GM23338 (cell line): ENCODE data around the gene LRBA. TPM values are rescaled to one million over a fixed set of nuclear protein-coding genes. Genes with fewer than 3 reads are reported as not detected.

Source experiments
- ATAC-seq: fragments of 200-7000 bp; cut with Tn5 transposase; 3 replicates; pipeline ENCODE4 v1.9.1; 2020
- DNase-seq: peaks from one replicate; pipeline ENCODE4 v3.0.0-alpha.2; 2015; ENCODE audit warnings: low spot score
- H2AFZ ChIP-seq: fragments of 200-600 bp; sonication (generic); 2 replicates; pipeline ENCODE4 v1.8.0; 2016; ENCODE audit warnings: antibody characterized with exemption, mild to moderate bottlenecking, moderate library complexity
- H3F3A ChIP-seq: fragments of 200-600 bp; sonication (generic); replicated peaks from 2 replicates; pipeline ENCODE4 v1.8.0; 2017; ENCODE audit warnings: antibody characterized with exemption, mixed run types, low read depth
- H3K27ac ChIP-seq: fragments of 200-600 bp; sonication (generic); 2 replicates; pipeline ENCODE4 v1.6.1; 2016; ENCODE audit warnings: low read depth
- H3K27me3 ChIP-seq: fragments of 200-600 bp; sonication (generic); 2 replicates; pipeline ENCODE4 v1.8.0; 2016; ENCODE audit warnings: mild to moderate bottlenecking, mixed run types, moderate library complexity; ENCODE audit not compliant: insufficient read depth
- H3K36me3 ChIP-seq: fragments of 200-600 bp; sonication (generic); 2 replicates; pipeline ENCODE4 v1.8.0; 2016; ENCODE audit warnings: mild to moderate bottlenecking; ENCODE audit not compliant: insufficient read depth
- H3K4me1 ChIP-seq: fragments of 200-600 bp; sonication (generic); 2 replicates; pipeline ENCODE4 v1.8.0; 2016; ENCODE audit warnings: mild to moderate bottlenecking, moderate library complexity; ENCODE audit not compliant: insufficient read depth
- H3K4me2 ChIP-seq: fragments of 200-600 bp; sonication (generic); 2 replicates; pipeline ENCODE4 v1.7.1; 2017; ENCODE audit warnings: mixed run types
- H3K4me3 ChIP-seq: fragments of 200-600 bp; sonication (generic); 2 replicates; pipeline ENCODE4 v1.6.1; 2016; ENCODE audit warnings: mixed run types
- H3K79me2 ChIP-seq: fragments of 200-600 bp; sonication (generic); replicated peaks from 2 replicates; pipeline ENCODE4 v1.8.0; 2017; ENCODE audit warnings: mild to moderate bottlenecking; ENCODE audit not compliant: insufficient read depth
- H3K9me2 ChIP-seq: fragments of 200-600 bp; sonication (generic); 2 replicates; pipeline ENCODE4 v1.8.0; 2017; ENCODE audit not compliant: insufficient read depth
- H4K20me1 ChIP-seq: fragments of 200-600 bp; sonication (generic); replicated peaks from 2 replicates; pipeline ENCODE4 v1.8.0; 2017; ENCODE audit warnings: mild to moderate bottlenecking; ENCODE audit not compliant: insufficient read depth
- H3K27ac Mint-ChIP-seq: 2 replicates; pipeline ENCODE4 v1.8.0; 2020; ENCODE audit warnings: inconsistent platforms, mild to moderate bottlenecking, moderate library complexity, mixed read lengths
- H3K27me3 Mint-ChIP-seq: 3 replicates; pipeline ENCODE4 v1.8.0; 2022; ENCODE audit warnings: low read depth, mild to moderate bottlenecking, moderate library complexity, mixed read lengths, inconsistent platforms; ENCODE audit not compliant: insufficient read depth, poor library complexity
- H3K36me3 Mint-ChIP-seq: 3 replicates; pipeline ENCODE4 v1.8.0; 2021; ENCODE audit warnings: low read depth, mild to moderate bottlenecking, inconsistent platforms, moderate library complexity, mixed read lengths
- H3K4me1 Mint-ChIP-seq: 3 replicates; pipeline ENCODE4 v1.8.0; 2020; ENCODE audit warnings: mild to moderate bottlenecking, inconsistent platforms, mixed read lengths
- H3K4me3 Mint-ChIP-seq: 3 replicates; pipeline ENCODE4 v1.8.0; 2021; ENCODE audit warnings: moderate library complexity, mild to moderate bottlenecking, inconsistent platforms, mixed read lengths
- H3K9me3 Mint-ChIP-seq: 3 replicates; pipeline ENCODE4 v1.8.0; 2020; ENCODE audit warnings: moderate library complexity, mild to moderate bottlenecking, inconsistent platforms, mixed read lengths
- CREB1 ChIP-seq: fragments of 250-450 bp; sonication (Bioruptor Pico); IDR thresholded peaks from 2 replicates; pipeline ENCODE4 v1.5.0; 2020; ENCODE audit warnings: low read depth, mild to moderate bottlenecking, moderate library complexity
- EZH2 ChIP-seq: fragments of 200-600 bp; sonication (generic); IDR thresholded peaks from one replicate; pipeline ENCODE4 v1.8.0; 2017; ENCODE audit warnings: antibody characterized with exemption, mild to moderate bottlenecking, low read depth; ENCODE audit not compliant: unreplicated experiment
- EZH2phosphoT487 ChIP-seq: fragments of 200-600 bp; sonication (generic); IDR thresholded peaks from one replicate; pipeline ENCODE4 v1.8.1; 2018; ENCODE audit warnings: antibody characterized with exemption; ENCODE audit not compliant: unreplicated experiment
- NANOG ChIP-seq: IDR thresholded peaks from 2 replicates; pipeline ENCODE4 v1.6.1; 2016; ENCODE audit warnings: antibody characterized with exemption, borderline replicate concordance
- POLR2AphosphoS5 ChIP-seq: IDR thresholded peaks from 2 replicates; pipeline ENCODE4 v1.6.1; 2016; ENCODE audit warnings: antibody characterized with exemption, low read depth
- polyA plus RNA-seq: library from polyadenylated mRNA; unstranded; fragments of >200 nt; fragmentation: Nextera tagmentation; extraction: Ambion mirVana; gene quantifications from 2 replicates; pipeline ENCODE4 v1.2.1, GENCODE V29; 2016
- total RNA-seq: library from RNA; depleted of rRNA; stranded (reverse); fragments of >200 nt; shearing (Covaris generic); gene quantifications from 2 replicates; pipeline ENCODE4 v1.2.3, GENCODE V29; 2014
- TF ChIP-seq, protein P1 (sequence below), 2 experiments: fragments of 200-600 bp in 1 of 2; sonication (generic) in 1 of 2; conservative IDR thresholded peaks; 2 replicates each; pipeline versions ENCODE4 v1.5.1 to v1.6.1; 2016 to 2017; ENCODE audit warnings: antibody characterized with exemption in 2 of 2, low read depth in 2 of 2, mild to moderate bottlenecking in 2 of 2, moderate library complexity in 1 of 2
- TF ChIP-seq, protein P2 (sequence below): IDR thresholded peaks from 2 replicates; pipeline ENCODE4 v1.6.1; 2016; ENCODE audit warnings: antibody characterized with exemption
- TF ChIP-seq, protein P3 (sequence below): fragments of 250-450 bp; sonication (Bioruptor Pico); IDR thresholded peaks from 2 replicates; pipeline ENCODE4 v1.5.0; 2020; ENCODE audit warnings: mild to moderate bottlenecking, moderate library complexity

The LRBA gene
- total and polyA plus RNA-seq, 2 experiments from 2014 or later = 23.3 to 126 TPM

DNA sequence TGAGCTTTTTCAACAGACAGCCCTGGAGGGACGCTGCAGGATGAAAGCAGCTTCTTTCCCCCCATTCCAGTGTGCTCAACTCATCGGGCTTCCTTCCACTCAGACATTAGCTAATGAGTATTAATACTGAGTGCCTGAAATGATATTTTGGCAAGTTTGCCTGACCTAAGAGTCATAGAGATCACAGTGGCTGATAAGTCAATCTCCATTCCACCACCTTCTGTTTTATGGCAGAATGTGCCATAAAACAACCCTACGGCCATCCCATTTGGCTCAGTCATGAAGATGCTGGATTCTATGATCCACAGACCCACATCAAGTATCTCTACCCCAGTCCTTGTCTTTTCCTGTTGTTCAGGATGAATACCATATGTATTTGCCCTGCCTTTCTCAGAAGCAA is 481.4 kb downstream of the LRBA start:
- TF ChIP-seq CREB1 (CRISPR knock-in tag) (no peak), NANOG (no peak), EZH2phosphoT487 (no peak), EZH2 (no peak), POLR2AphosphoS5 (no peak)
- TF ChIP-seq, protein P1, sequence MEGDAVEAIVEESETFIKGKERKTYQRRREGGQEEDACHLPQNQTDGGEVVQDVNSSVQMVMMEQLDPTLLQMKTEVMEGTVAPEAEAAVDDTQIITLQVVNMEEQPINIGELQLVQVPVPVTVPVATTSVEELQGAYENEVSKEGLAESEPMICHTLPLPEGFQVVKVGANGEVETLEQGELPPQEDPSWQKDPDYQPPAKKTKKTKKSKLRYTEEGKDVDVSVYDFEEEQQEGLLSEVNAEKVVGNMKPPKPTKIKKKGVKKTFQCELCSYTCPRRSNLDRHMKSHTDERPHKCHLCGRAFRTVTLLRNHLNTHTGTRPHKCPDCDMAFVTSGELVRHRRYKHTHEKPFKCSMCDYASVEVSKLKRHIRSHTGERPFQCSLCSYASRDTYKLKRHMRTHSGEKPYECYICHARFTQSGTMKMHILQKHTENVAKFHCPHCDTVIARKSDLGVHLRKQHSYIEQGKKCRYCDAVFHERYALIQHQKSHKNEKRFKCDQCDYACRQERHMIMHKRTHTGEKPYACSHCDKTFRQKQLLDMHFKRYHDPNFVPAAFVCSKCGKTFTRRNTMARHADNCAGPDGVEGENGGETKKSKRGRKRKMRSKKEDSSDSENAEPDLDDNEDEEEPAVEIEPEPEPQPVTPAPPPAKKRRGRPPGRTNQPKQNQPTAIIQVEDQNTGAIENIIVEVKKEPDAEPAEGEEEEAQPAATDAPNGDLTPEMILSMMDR (conservative IDR thresholded peaks at IDR 0.05; ENCODE audit: low read depth in 2 of 2) = no peak
- TF ChIP-seq, protein P2, sequence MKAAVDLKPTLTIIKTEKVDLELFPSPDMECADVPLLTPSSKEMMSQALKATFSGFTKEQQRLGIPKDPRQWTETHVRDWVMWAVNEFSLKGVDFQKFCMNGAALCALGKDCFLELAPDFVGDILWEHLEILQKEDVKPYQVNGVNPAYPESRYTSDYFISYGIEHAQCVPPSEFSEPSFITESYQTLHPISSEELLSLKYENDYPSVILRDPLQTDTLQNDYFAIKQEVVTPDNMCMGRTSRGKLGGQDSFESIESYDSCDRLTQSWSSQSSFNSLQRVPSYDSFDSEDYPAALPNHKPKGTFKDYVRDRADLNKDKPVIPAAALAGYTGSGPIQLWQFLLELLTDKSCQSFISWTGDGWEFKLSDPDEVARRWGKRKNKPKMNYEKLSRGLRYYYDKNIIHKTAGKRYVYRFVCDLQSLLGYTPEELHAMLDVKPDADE = no peak
- TF ChIP-seq, protein P3, sequence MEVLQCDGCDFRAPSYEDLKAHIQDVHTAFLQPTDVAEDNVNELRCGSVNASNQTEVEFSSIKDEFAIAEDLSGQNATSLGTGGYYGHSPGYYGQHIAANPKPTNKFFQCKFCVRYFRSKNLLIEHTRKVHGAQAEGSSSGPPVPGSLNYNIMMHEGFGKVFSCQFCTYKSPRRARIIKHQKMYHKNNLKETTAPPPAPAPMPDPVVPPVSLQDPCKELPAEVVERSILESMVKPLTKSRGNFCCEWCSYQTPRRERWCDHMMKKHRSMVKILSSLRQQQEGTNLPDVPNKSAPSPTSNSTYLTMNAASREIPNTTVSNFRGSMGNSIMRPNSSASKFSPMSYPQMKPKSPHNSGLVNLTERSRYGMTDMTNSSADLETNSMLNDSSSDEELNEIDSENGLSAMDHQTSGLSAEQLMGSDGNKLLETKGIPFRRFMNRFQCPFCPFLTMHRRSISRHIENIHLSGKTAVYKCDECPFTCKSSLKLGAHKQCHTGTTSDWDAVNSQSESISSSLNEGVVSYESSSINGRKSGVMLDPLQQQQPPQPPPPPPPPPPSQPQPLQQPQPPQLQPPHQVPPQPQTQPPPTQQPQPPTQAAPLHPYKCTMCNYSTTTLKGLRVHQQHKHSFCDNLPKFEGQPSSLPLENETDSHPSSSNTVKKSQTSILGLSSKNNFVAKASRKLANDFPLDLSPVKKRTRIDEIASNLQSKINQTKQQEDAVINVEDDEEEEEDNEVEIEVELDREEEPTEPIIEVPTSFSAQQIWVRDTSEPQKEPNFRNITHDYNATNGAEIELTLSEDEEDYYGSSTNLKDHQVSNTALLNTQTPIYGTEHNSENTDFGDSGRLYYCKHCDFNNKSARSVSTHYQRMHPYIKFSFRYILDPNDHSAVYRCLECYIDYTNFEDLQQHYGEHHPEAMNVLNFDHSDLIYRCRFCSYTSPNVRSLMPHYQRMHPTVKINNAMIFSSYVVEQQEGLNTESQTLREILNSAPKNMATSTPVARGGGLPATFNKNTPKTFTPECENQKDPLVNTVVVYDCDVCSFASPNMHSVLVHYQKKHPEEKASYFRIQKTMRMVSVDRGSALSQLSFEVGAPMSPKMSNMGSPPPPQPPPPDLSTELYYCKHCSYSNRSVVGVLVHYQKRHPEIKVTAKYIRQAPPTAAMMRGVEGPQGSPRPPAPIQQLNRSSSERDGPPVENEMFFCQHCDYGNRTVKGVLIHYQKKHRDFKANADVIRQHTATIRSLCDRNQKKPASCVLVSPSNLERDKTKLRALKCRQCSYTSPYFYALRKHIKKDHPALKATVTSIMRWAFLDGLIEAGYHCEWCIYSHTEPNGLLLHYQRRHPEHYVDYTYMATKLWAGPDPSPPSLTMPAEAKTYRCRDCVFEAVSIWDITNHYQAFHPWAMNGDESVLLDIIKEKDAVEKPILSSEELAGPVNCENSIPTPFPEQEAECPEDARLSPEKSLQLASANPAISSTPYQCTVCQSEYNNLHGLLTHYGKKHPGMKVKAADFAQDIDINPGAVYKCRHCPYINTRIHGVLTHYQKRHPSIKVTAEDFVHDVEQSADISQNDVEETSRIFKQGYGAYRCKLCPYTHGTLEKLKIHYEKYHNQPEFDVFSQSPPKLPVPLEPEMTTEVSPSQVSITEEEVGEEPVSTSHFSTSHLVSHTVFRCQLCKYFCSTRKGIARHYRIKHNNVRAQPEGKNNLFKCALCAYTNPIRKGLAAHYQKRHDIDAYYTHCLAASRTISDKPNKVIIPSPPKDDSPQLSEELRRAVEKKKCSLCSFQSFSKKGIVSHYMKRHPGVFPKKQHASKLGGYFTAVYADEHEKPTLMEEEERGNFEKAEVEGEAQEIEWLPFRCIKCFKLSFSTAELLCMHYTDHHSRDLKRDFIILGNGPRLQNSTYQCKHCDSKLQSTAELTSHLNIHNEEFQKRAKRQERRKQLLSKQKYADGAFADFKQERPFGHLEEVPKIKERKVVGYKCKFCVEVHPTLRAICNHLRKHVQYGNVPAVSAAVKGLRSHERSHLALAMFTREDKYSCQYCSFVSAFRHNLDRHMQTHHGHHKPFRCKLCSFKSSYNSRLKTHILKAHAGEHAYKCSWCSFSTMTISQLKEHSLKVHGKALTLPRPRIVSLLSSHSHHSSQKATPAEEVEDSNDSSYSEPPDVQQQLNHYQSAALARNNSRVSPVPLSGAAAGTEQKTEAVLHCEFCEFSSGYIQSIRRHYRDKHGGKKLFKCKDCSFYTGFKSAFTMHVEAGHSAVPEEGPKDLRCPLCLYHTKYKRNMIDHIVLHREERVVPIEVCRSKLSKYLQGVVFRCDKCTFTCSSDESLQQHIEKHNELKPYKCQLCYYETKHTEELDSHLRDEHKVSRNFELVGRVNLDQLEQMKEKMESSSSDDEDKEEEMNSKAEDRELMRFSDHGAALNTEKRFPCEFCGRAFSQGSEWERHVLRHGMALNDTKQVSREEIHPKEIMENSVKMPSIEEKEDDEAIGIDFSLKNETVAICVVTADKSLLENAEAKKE = no peak
- Histone ChIP-seq H2AFZ (no peak overlapping the region), H3K27me3 (no peaks in the 10 kb centered on the region), H3K27ac (no peak overlapping the region), H3K4me3 (no peak overlapping the region), H3K4me1 (0 out of 2 replicates have a peak, but pooled peaks cover 3% of the 10 kb centered on the region), H3K9me2 (no peaks in the 10 kb centered on the region), H3K36me3 (no peaks in the 10 kb centered on the region), H3K79me2 (no peaks in the 10 kb centered on the region), H4K20me1 (no peaks in the 10 kb centered on the region), H3F3A (no peaks in the 10 kb centered on the region), H3K4me2 (no peak overlapping the region)
- no peaks in the 10 kb centered on the region for H3K36me3 Mint-ChIP-seq
- H3K4me1 Mint-ChIP-seq = no peaks in the 10 kb centered on the region; the same call in 2 of the 3 replicates
- no peak for DNase-seq
- H3K27ac Mint-ChIP-seq = no peak overlapping the region
- peaks cover 2% of the 10 kb centered on the region for H3K27me3 Mint-ChIP-seq
- ATAC-seq = no peak
- H3K4me3 Mint-ChIP-seq = no peak overlapping the region
- H3K9me3 Mint-ChIP-seq = no peaks in the 10 kb centered on the region
